C4-2B (cell line): ENCODE results near the gene INSIG1.

ENCODE experiments used
- H3K27ac ChIP-seq: fragments of 450-650 bp; 2 replicates; pipeline ENCODE4 v1.5.1; 2017
- ZFX ChIP-seq: fragments of 450-650 bp; IDR thresholded peaks from 2 replicates; pipeline ENCODE4 v1.6.1; 2017
- TF ChIP-seq, protein P1 (sequence below): fragments of 450-650 bp; conservative IDR thresholded peaks from 2 replicates; pipeline ENCODE4 v1.5.1; 2017; ENCODE audit warnings: mild to moderate bottlenecking

The INSIG1 gene

DNA sequence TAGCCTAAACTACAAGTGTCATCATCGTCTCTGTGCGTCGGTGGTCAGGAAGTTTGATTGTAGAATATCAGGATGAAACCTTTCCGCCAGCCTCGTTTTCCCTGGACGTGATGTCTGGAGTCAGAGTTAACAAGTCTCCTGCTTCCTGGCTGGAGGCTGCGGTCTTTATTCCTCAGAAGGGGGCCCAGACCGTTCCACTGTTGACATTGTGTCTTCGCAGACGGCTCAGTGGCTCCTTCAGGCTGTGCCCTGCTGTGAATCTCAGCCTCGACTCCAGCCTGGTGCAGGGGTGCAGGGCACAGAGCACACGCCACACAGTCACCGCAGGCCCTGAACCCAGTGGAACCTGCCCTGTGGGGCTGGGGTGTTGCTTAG is 37.2 kb upstream of the INSIG1 start:
- TF ChIP-seq, protein P1, sequence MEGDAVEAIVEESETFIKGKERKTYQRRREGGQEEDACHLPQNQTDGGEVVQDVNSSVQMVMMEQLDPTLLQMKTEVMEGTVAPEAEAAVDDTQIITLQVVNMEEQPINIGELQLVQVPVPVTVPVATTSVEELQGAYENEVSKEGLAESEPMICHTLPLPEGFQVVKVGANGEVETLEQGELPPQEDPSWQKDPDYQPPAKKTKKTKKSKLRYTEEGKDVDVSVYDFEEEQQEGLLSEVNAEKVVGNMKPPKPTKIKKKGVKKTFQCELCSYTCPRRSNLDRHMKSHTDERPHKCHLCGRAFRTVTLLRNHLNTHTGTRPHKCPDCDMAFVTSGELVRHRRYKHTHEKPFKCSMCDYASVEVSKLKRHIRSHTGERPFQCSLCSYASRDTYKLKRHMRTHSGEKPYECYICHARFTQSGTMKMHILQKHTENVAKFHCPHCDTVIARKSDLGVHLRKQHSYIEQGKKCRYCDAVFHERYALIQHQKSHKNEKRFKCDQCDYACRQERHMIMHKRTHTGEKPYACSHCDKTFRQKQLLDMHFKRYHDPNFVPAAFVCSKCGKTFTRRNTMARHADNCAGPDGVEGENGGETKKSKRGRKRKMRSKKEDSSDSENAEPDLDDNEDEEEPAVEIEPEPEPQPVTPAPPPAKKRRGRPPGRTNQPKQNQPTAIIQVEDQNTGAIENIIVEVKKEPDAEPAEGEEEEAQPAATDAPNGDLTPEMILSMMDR = no peak
- no peak for TF ChIP-seq ZFX
- no peak overlapping the region for H3K27ac ChIP-seq

DNA sequence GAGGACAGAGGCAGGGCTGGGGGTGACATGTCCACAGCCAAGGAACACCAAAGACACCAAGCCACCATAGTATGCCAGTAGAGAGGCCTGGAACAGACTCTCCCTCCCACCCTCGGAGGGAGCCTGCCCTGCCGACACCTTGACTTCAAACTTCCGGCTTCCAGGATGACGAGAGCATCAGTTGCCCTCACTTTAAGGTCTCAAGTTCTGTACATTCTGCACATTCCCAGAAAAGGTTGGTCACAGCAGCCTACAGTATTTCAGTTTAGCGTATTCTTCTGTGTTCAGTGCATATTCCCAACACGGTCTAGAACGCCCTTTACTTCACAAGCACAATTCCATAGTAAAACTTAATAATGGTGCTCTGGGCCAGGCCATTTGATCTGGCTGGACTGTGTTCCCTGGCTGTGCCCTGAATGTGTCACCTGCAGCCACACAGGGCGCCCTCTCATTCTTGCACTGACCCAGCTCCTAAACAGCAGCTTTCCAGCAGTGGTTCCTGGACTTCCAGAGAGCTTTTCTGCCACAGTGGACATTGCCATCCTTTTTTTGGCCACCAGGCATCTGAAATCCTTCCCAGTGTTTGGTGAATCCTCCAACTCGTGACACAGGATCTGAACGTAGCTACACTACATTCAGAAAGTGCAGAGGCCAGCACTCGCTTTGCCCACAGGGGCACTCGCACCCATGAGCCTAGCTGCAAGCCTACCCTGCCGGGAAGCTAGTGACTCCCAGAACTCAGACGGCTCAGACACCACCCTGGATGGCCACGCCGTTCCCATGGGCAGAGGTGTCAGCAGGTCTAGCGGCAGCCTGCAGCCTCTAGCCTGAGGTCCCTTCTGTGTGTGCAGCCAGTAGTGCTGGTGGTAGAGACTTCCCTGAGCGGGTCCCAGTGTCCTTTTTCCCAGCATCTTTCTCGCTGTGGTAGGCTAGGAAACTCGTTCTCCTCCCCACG is 36.4 kb upstream of the INSIG1 start:
- TF ChIP-seq, protein P1 = no peak
- no peak for TF ChIP-seq ZFX
- no peak overlapping the region for H3K27ac ChIP-seq

GRCh38 chr7:155262031-155262430 is 35.6 kb upstream of the INSIG1 start:
- no peak overlapping the region for H3K27ac ChIP-seq
- TF ChIP-seq ZFX = no peak
- TF ChIP-seq, protein P1 = no peak

DNA sequence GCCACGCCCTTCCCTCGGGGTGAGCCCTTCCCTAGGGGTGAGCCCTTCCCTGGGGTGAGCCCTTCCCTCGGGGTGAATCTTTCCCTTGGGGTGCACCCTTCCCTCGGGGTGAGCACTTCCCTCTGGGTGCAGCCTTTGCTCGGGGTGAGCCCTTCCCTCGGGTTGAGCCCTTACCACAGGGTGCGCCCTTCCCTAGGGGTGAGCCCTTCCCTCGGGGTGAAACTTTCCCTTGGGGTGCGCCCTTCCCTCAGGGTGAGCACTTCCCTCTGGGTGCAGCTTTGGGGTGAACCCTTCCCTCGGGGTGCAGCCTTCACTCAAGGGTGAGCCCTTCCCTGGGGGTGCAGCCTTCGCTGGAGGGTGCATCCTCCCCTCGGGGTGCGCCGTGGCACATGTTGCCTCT is 34.6 kb upstream of the INSIG1 start:
- no peak for TF ChIP-seq ZFX
- TF ChIP-seq, protein P1 = no peak
- H3K27ac ChIP-seq = no peak overlapping the region

- no peak overlapping the region for H3K27ac ChIP-seq
- TF ChIP-seq ZFX = no peak
- TF ChIP-seq, protein P1 = no peak
These were observed 34.0 kb upstream of the INSIG1 start for GRCh38 chr7:155263581-155264143.

- H3K27ac ChIP-seq = peak overlapping the region; percentile 19; the same call in 1 of the 2 replicates
- no peak for TF ChIP-seq ZFX
- TF ChIP-seq, protein P1 = no peak
These were observed 32.5 kb upstream of the INSIG1 start for GRCh38 chr7:155265144-155265543.

DNA sequence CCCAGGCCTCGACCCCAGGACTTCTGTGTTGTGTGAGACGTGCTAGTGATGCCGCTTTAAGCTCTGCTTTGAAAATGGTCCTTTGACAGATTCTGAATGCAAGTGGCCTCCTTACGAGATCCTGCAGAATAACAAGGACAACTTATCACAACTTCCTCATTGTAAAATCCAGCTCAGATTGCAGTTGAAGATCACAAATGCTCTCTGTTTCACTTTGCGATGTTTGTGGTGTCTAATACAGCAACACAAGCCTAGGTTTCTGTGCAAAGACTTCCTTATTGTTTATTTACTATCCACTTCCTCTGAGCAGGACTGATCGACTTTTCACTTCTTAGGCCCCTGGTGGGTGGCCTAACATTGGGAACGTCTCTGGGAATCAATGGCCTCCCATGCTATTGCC is 31.7 kb upstream of the INSIG1 start:
- no peak for TF ChIP-seq ZFX
- TF ChIP-seq, protein P1 = no peak
- peak overlapping the region; percentile 19; the same call in 1 of the 2 replicates for H3K27ac ChIP-seq
